ENCODE results near the gene IVD. TPM values are rescaled to one million over a fixed set of nuclear protein-coding genes. Genes with fewer than 3 reads are reported as not detected.
A peak's percentile ranks its signal among the peaks of the same experiment; 100 is the strongest.

Gene IVD
- 26.5 and 47.8 TPM in 2 replicates for total RNA-seq (2011; cell fraction: chromatin; rRNA removed; ENCODE audit: low replicate concordance)
- total RNA-seq (2011; cell fraction: nucleolus; rRNA removed), result 16.8 and 18.7 TPM in 2 replicates
- total RNA-seq (2011; cell fraction: nucleoplasm; rRNA removed), result 20.5 and 23.3 TPM in 2 replicates
- total RNA-seq (2014; rRNA removed), result 2.5 and 3.0 TPM in 2 replicates
- 2.2 and 2.4 TPM in 2 replicates for total RNA-seq (2014; rRNA removed; fragmentation: Illumina TruSeq; extraction: Trizol)
- total RNA-seq (2015; rRNA removed; fragmentation: Illumina TruSeq; extraction: Trizol), result 1.5 and 2.0 TPM in 2 replicates
- 3.6 and 5.6 TPM in 2 replicates for total RNA-seq (2021)
- 4.5 and 6.9 TPM in 2 replicates for polyA plus RNA-seq (2011; rRNA removed)
- polyA plus RNA-seq (2011; cell fraction: cytosol; rRNA removed), result 2.1 and 4.2 TPM in 2 replicates
- polyA plus RNA-seq (2011; cell fraction: nucleus; rRNA removed), result 10.5 and 14.0 TPM in 2 replicates
- polyA plus RNA-seq (2012), result 1.4 and 3.7 TPM in 2 replicates
- 1.1 and 1.4 TPM in 2 replicates for polyA plus RNA-seq (2014; fragmentation: Illumina TruSeq; extraction: Trizol)
- polyA plus RNA-seq (2014; fragmentation: Nextera tagmentation; extraction: Ambion mirVana), result under 1 TPM; 0.15 to 0.45 TPM
- 2.9 and 3.5 TPM in 2 replicates for polyA plus RNA-seq (2014; rRNA removed)
- polyA minus RNA-seq (2011; rRNA and poly(A)+ RNA removed), result 5.8 and 10.9 TPM in 2 replicates
- 3.1 and 4.5 TPM in 2 replicates for polyA minus RNA-seq (2011; cell fraction: cytosol; rRNA and poly(A)+ RNA removed)
- polyA minus RNA-seq (2011; cell fraction: nucleus; rRNA and poly(A)+ RNA removed), result 4.6 and 6.7 TPM in 2 replicates
- Bru-seq, nascent RNA, result percentile 48 among the genes with signal in this experiment
- percentile 53 among the genes with signal in this experiment for BruChase-seq, experiment 1, labeled RNA remaining after a 2-hour chase
- percentile 53 among the genes with signal in this experiment for BruChase-seq, experiment 2, labeled RNA remaining after a 6-hour chase
- long read RNA-seq, experiment 1, partial matches to known transcripts, result 0 of 4 reads
- long read RNA-seq, experiment 1, other reads (novel, unspliced or antisense), result 4 of 4 reads
- long read RNA-seq, experiment 2, partial matches to known transcripts, result 0 of 3 reads
- long read RNA-seq, experiment 2, other reads (novel, unspliced or antisense), result 3 of 3 reads
- long read RNA-seq, experiment 3, result 0 reads

- intact Hi-C loops (cut with micrococcal nuclease), result no loop called here
- H3K27ac ChIP-seq (ENCODE audit: extremely low read depth, low read depth, low read length), result no peak within 1 kb of the TSS
Observed at GRCh38 chr15:40405501-40406381, at the start of gene IVD. TSS of gene IVD (plus strand) at chr15:40405795. CDS start at chr15:40405828, 33 bp downstream.

More at GRCh38 chr15:40405501-40406381, at the start of gene IVD:
- Histone ChIP-seq H3K9me1 (ENCODE audit: control insufficient read depth, insufficient read depth, low read length) (no peaks in the 10 kb centered on the region), H3K9ac (ENCODE audit: insufficient read depth in 1 of 2, low read depth in 2 of 2, low read length in 2 of 2) (peak within 1 kb of the TSS in 1 of 2 experiments; percentile 26; a peak in 2 of 4 replicates), H3K4me1 (replicated peaks in 1 of 2; ENCODE audit: control insufficient read depth in 2 of 2, insufficient read depth in 2 of 2, low read length in 2 of 2) (peaks cover 0 to 8% of the 10 kb centered on the region in 2 experiments; a peak in 1 of 5 replicates), H3K27me3 (ENCODE audit: control insufficient read depth in 2 of 2, insufficient read depth in 2 of 2, low read length in 2 of 2) (no peaks in the 10 kb centered on the region), H3K4me3 (no peak within 1 kb of the TSS), H3K4me2 (ENCODE audit: insufficient read depth, low read length) (no peak within 1 kb of the TSS), H2AFZ (ENCODE audit: low read depth, low read length) (no peak within 1 kb of the TSS), H4K20me1 (replicated peaks; ENCODE audit: control insufficient read depth, insufficient read depth, low read length) (no peaks in the 10 kb centered on the region), H3K36me3 (ENCODE audit: control insufficient read depth, insufficient read depth, low read length) (0 out of 3 replicates have a peak, but pooled peaks cover 3% of the 10 kb centered on the region), H3K79me2 (ENCODE audit: control insufficient read depth, insufficient read depth, low read length) (no peaks in the 10 kb centered on the region), H3K9me3 (replicated peaks; ENCODE audit: control insufficient read depth, insufficient read depth, low read depth, low read length) (no peaks in the 10 kb centered on the region)
- 79% methylated on average over 40 of the region's 54 CpGs for WGBS (ENCODE audit: insufficient coverage, low coverage, missing lambda C conversion rate)
- FAIRE-seq (no peak), ATAC-seq (no peak), DNase-seq (ENCODE audit: extremely low read depth in 1 of 4, low spot score in 3 of 4) (no peak)
- ChIA-PET POLR2A (interaction anchor here (0.6 to 2.9 kb wide), 6 partner anchors 8 to 221 kb away, joined by 3 to 11 read pairs (median 3); no protein-coding TSS in a partner anchor), CTCF (ENCODE audit: low intra/inter-chr PET ratio) (no interaction called here)
- BruUV-seq (replicated peaks), result no TSS peak
- TF ChIP-seq NKRF (IDR thresholded peaks at IDR 0.05; ENCODE audit: borderline replicate concordance), result no peak
- TF ChIP-seq SIN3A (IDR thresholded peaks at IDR 0.05; ENCODE audit: borderline replicate concordance in 2 of 2, control insufficient read depth in 1 of 2, low read depth in 2 of 2, low read length in 2 of 2), result no peak
- 0 out of 2 replicates have a peak, but pooled peaks have one; percentile 11 for TF ChIP-seq EGR1 (conservative IDR thresholded peaks at IDR 0.05)
- in situ Hi-C loops (cut with MboI), result no loop called here
